Uterus (tissue), 2 donors: Measurements from ENCODE around the gene TRIP12.

ENCODE experiments used
- CTCF ChIP-seq, 4 experiments: fragments of 200-600 bp in 2 of 4; fragments of 450-650 bp in 2 of 4; sonication (generic) in 2 of 4; IDR thresholded peaks; one replicate each; pipeline ENCODE4 v1.5.1; 2016 to 2019; ENCODE audit warnings: antibody characterized with exemption in 4 of 4, mild to moderate bottlenecking in 2 of 4, moderate library complexity in 1 of 4
- POLR2A ChIP-seq, 2 donors: fragments of 450-650 bp; IDR thresholded peaks; one replicate each; pipeline ENCODE4 v1.6.1; 2016; ENCODE audit warnings: antibody characterized with exemption in 2 of 2, mild to moderate bottlenecking in 1 of 2, moderate library complexity in 1 of 2

DNA sequence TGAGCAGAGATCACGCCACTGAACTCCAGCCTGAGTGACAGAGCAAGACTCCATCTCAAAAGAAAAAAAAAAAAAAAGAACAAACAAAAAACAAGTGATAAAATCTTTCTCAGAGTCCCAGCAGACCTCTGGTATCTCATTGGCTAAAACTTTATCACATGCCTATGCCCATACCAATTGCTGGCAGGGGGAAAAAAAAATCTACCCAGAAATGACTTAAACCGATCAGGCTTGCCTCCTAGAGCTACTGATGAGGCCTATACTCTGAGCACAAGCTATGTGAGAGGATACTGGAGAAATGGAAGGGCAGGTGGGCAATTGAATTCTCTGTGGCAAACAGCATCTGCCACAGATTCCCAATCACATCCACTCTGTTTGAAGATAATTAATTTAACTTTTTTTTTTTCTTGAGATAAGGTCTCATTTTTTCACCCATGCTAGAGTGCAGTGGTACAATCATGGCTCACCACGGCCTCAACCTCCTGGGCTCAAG lies 49.5 kb upstream of the TRIP12 start:
- TF ChIP-seq CTCF (IDR thresholded peaks at IDR 0.05) (no peak), POLR2A (IDR thresholded peaks at IDR 0.05) (no peak)
